B cell (primary cell): ENCODE data around the gene ZNF814.
"Not testable (repeated sequence)": the region's sequence is repeated elsewhere in the genome, so short reads cannot be mapped to it uniquely, and the experiment has no call there.

Experiments
- EZH2 ChIP-seq: IDR thresholded peaks from 2 replicates; pipeline ENCODE4 v1.6.1; 2012; ENCODE audit warnings: borderline replicate concordance, low read depth, mild to moderate bottlenecking, moderate library complexity, low read length; ENCODE audit not compliant: insufficient read depth, poor library complexity, severe bottlenecking
- TF ChIP-seq, protein P1 (sequence below): fragments of 200-600 bp; IDR thresholded peaks from one replicate; pipeline ENCODE4 v1.8.0; 2022; ENCODE audit warnings: antibody characterized with exemption, mild to moderate bottlenecking

DNA sequence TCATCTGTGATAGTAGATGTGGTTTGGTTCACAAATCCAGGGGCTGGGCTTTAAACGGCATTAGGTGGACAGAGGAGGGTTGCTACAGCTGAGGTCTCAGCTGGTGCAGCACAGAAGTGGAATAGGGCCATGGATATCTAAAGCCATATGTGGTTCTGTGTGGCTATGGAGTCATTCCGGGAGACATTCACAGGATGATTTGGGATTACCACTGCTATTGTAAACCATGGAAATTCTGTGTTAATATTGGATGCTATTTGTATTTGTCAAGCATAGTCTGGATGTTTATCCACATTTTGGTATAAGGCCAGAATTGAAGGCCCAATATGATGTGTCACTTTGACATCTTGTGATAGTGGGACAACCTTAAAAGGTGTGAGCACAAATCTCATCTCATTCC lies 65.7 kb downstream of the ZNF814 start:
- TF ChIP-seq EZH2: not testable (repeated sequence)
- TF ChIP-seq, protein P1, sequence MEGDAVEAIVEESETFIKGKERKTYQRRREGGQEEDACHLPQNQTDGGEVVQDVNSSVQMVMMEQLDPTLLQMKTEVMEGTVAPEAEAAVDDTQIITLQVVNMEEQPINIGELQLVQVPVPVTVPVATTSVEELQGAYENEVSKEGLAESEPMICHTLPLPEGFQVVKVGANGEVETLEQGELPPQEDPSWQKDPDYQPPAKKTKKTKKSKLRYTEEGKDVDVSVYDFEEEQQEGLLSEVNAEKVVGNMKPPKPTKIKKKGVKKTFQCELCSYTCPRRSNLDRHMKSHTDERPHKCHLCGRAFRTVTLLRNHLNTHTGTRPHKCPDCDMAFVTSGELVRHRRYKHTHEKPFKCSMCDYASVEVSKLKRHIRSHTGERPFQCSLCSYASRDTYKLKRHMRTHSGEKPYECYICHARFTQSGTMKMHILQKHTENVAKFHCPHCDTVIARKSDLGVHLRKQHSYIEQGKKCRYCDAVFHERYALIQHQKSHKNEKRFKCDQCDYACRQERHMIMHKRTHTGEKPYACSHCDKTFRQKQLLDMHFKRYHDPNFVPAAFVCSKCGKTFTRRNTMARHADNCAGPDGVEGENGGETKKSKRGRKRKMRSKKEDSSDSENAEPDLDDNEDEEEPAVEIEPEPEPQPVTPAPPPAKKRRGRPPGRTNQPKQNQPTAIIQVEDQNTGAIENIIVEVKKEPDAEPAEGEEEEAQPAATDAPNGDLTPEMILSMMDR: not testable (repeated sequence)
